Fibroblast of lung (primary cell): ENCODE data around the gene GBP6. TPM values are rescaled to one million over a fixed set of nuclear protein-coding genes. Genes with fewer than 3 reads are reported as not detected.

Source experiments
- DNase-seq, 2 donors: peaks; one replicate each; pipeline versions ENCODE4 v3.0.0 to v3.0.0-alpha.2; 2010; ENCODE audit warnings: low read depth in 2 of 2
- H2AFZ ChIP-seq: 2 replicates; pipeline ENCODE4 v1.5.1; 2012; ENCODE audit warnings: low read length, control low read depth, inconsistent platforms
- H3K27ac ChIP-seq: 2 replicates; pipeline ENCODE4 v1.5.1; 2011; ENCODE audit warnings: low read length, control low read depth; ENCODE audit not compliant: insufficient read depth
- H3K27me3 ChIP-seq: 2 replicates; pipeline ENCODE4 v1.5.1; 2011; ENCODE audit warnings: mild to moderate bottlenecking, low read length; ENCODE audit not compliant: control insufficient read depth, insufficient read depth
- H3K36me3 ChIP-seq: 2 replicates; pipeline ENCODE4 v1.5.1; 2011; ENCODE audit warnings: low read length; ENCODE audit not compliant: control insufficient read depth, insufficient read depth
- H3K4me1 ChIP-seq: 2 replicates; pipeline ENCODE4 v1.5.1; 2011; ENCODE audit warnings: low read length; ENCODE audit not compliant: control insufficient read depth, insufficient read depth; ENCODE audit errors: extremely low read depth
- H3K4me2 ChIP-seq: 2 replicates; pipeline ENCODE4 v1.5.1; 2011; ENCODE audit warnings: low read length, control low read depth; ENCODE audit not compliant: insufficient read depth; ENCODE audit errors: extremely low read depth
- H3K4me3 ChIP-seq, 4 experiments: fragments of 200-600 bp in 1 of 4; sonication (generic) in 1 of 4; replicated peaks in 1 of 4; 2 replicates each; pipeline ENCODE4 v1.5.1; 2011 to 2016; ENCODE audit warnings: low read length in 4 of 4, low read depth in 3 of 4, mild to moderate bottlenecking in 3 of 4, control low read depth in 2 of 4, inconsistent platforms in 1 of 4, mixed read lengths in 1 of 4; ENCODE audit not compliant: insufficient read depth in 1 of 4; ENCODE audit errors: control extremely low read depth in 1 of 4
- H3K79me2 ChIP-seq: 2 replicates; pipeline ENCODE4 v1.5.1; 2012; ENCODE audit warnings: mild to moderate bottlenecking, low read length, inconsistent platforms; ENCODE audit not compliant: control insufficient read depth, insufficient read depth
- H3K9ac ChIP-seq: 2 replicates; pipeline ENCODE4 v1.5.1; 2011; ENCODE audit warnings: mild to moderate bottlenecking, low read length, control low read depth; ENCODE audit not compliant: insufficient read depth
- H3K9me3 ChIP-seq: 2 replicates; pipeline ENCODE4 v1.5.1; 2012; ENCODE audit warnings: low read depth, low read length; ENCODE audit not compliant: control insufficient read depth, insufficient read depth
- H4K20me1 ChIP-seq: 2 replicates; pipeline ENCODE4 v1.5.1; 2011; ENCODE audit warnings: low read length; ENCODE audit not compliant: control insufficient read depth, insufficient read depth; ENCODE audit errors: extremely low read depth
- CTCF ChIP-seq, 2 donors: IDR thresholded peaks in 1 of 2; conservative IDR thresholded peaks in 1 of 2; 1 replicate in 1 of 2; 2 replicates in 1 of 2; pipeline ENCODE4 v1.5.1; 2011 to 2012; ENCODE audit warnings: low read length in 2 of 2, control low read depth in 1 of 2, inconsistent platforms in 1 of 2, low read depth in 1 of 2, mild to moderate bottlenecking in 1 of 2
- EZH2 ChIP-seq: IDR thresholded peaks from 2 replicates; pipeline ENCODE4 v1.5.1; 2012; ENCODE audit warnings: low read length, control low read depth, mild to moderate bottlenecking; ENCODE audit errors: missing control alignments
- polyA minus RNA-seq: library from RNA; depleted of rRNA, polyadenylated mRNA; stranded (reverse); fragments of >200 nt; gene quantifications from 2 replicates; pipeline ENCODE4 v1.2.3, GENCODE V29; 2011; ENCODE audit warnings: low replicate concordance
- polyA plus RNA-seq, 2 donors: library from polyadenylated mRNA; depleted of rRNA in 1 of 2; stranded (reverse) in 1 of 2; unstranded in 1 of 2; fragments of >200 nt; gene quantifications; 2 replicates each; pipeline ENCODE4 v1.2.1, GENCODE V29; 2011 to 2012; ENCODE audit warnings: missing spikeins in 1 of 2
- total RNA-seq: library from RNA; depleted of rRNA; stranded (reverse); fragments of >200 nt; gene quantifications from 2 replicates; pipeline ENCODE4 v1.2.1, GENCODE V29; 2014

GBP6 gene, protein sequence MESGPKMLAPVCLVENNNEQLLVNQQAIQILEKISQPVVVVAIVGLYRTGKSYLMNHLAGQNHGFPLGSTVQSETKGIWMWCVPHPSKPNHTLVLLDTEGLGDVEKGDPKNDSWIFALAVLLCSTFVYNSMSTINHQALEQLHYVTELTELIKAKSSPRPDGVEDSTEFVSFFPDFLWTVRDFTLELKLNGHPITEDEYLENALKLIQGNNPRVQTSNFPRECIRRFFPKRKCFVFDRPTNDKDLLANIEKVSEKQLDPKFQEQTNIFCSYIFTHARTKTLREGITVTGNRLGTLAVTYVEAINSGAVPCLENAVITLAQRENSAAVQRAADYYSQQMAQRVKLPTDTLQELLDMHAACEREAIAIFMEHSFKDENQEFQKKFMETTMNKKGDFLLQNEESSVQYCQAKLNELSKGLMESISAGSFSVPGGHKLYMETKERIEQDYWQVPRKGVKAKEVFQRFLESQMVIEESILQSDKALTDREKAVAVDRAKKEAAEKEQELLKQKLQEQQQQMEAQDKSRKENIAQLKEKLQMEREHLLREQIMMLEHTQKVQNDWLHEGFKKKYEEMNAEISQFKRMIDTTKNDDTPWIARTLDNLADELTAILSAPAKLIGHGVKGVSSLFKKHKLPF
- total RNA-seq (under 0.01 TPM in 1 of 2 replicates, not detected in the other), polyA plus RNA-seq (0.03 TPM in 1 of 2 replicates, not detected in the other), polyA minus RNA-seq (not detected in 2 replicates)
- polyA plus RNA-seq (2012), result not detected in 2 replicates

DNA sequence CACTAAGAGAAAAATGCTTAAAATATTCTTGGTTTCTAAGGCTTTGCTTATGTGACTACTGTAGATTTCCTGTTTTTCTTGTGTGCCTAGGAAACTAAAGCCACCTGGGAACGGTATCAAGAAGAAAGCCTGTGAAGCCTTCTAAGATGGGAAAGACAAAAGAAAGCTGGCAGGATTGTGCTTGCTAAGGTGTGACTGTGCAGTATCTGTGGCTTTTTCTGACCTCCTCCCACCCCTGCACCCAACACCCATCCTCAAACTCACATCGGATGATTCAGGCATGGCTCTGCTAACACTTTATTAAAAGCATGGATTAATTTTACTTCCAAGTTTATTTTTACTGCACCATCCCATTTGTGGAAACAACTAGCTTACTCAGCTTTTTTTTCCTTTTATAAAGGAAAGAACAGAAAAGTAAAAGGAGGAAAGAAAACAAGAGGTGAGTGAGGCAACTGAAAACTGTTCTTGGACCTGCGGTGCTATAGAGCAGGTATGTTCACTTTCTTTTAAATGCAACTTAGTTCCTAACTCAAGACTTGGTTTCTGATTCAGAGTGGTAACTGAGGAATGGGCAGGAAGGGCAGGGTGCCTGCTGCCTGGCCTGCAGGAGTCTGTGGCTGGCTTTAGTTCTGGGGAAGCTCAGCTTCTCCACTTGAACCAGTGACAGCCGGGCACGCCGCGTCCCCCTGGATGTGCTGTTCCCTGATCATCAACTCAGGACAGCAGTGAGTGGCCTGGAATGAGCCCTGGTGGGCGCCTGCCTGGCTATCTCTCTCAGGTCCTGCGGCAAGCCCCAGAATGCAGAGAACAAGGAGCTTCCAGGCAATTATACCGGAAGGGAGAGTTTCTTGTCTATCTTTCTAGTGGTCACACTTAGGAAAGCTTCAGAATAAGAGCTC lies at the start of gene GBP6:
GBP6 (plus strand) TSS at position 422 of the 899 bp plus-strand sequence. CDS start 4,493 bp downstream, outside the sequence.
- Histone ChIP-seq H3K36me3 (no peaks in the 10 kb centered on the region), H3K9ac (no peak within 1 kb of the TSS), H3K4me2 (no peak within 1 kb of the TSS), H3K4me3 (no peak within 1 kb of the TSS), H2AFZ (no peak within 1 kb of the TSS), H3K79me2 (no peaks in the 10 kb centered on the region), H3K9me3 (no peaks in the 10 kb centered on the region), H4K20me1 (no peaks in the 10 kb centered on the region), H3K27ac (no peak within 1 kb of the TSS), H3K4me1 (no peaks in the 10 kb centered on the region), H3K27me3 (no peaks in the 10 kb centered on the region)
- no peak for TF ChIP-seq CTCF (conservative IDR thresholded peaks at IDR 0.05 in 1 of 2, IDR thresholded peaks at IDR 0.05 in 1 of 2; ENCODE audit: low read depth in 1 of 2, low read length in 2 of 2)
- no peak for TF ChIP-seq EZH2
- DNase-seq, result peak in 1 of 2 donors; percentile 10

GRCh38 chr1:89322402-89322801 lies 41.5 kb upstream of the GBP6 start:
- Histone ChIP-seq H3K79me2 (no peaks in the 10 kb centered on the region), H3K9me3 (no peaks in the 10 kb centered on the region), H2AFZ (no peak overlapping the region), H3K36me3 (no peaks in the 10 kb centered on the region), H3K4me2 (no peak overlapping the region), H3K27ac (no peak overlapping the region), H3K27me3 (no peaks in the 10 kb centered on the region), H3K4me1 (no peaks in the 10 kb centered on the region), H3K9ac (no peak overlapping the region), H3K4me3 (no peak overlapping the region), H4K20me1 (no peaks in the 10 kb centered on the region)
- TF ChIP-seq EZH2, result no peak
- no peak for TF ChIP-seq CTCF (conservative IDR thresholded peaks at IDR 0.05 in 1 of 2, IDR thresholded peaks at IDR 0.05 in 1 of 2; ENCODE audit: low read depth in 1 of 2, low read length in 2 of 2)
- DNase-seq, result no peak
